ENCODE measurements around the gene SCAMP5.

The SCAMP5 gene

GRCh38 chr15:75037685-75038084 is 42.3 kb downstream of the SCAMP5 start:
- TF ChIP-seq CTCF (IDR thresholded peaks at IDR 0.05; ENCODE audit: low read depth, low read length) = no peak
- in situ Hi-C loops (cut with HindIII; ENCODE audit: low sequenced_read_pairs) = no loop called here
- H3K4me3 ChIP-seq (ENCODE audit: low read depth, low read length) = no peak overlapping the region
- DNase-seq (ENCODE audit: low read depth, low spot score) = peak; percentile 37

GRCh38 chr15:75038231-75038630 is 42.9 kb downstream of the SCAMP5 start:
- no peak overlapping the region for H3K4me3 ChIP-seq (ENCODE audit: low read depth, low read length)
- TF ChIP-seq CTCF (IDR thresholded peaks at IDR 0.05; ENCODE audit: low read depth, low read length) = no peak
- in situ Hi-C loops (cut with HindIII; ENCODE audit: low sequenced_read_pairs) = no loop called here
- no peak for DNase-seq (ENCODE audit: low read depth, low spot score)

GRCh38 chr15:75042730-75043508 is 47.6 kb downstream of the SCAMP5 start:
- DNase-seq (ENCODE audit: low read depth, low spot score) = peak; percentile 29
- in situ Hi-C loops (cut with HindIII; ENCODE audit: low sequenced_read_pairs) = no loop called here

GRCh38 chr15:75043509-75044257 is 48.3 kb downstream of the SCAMP5 start:
- no peak overlapping the region for H3K4me3 ChIP-seq (ENCODE audit: low read depth, low read length)
- DNase-seq (ENCODE audit: low read depth, low spot score) = peak; percentile 100
- in situ Hi-C loops (cut with HindIII; ENCODE audit: low sequenced_read_pairs) = no loop called here
- TF ChIP-seq CTCF (IDR thresholded peaks at IDR 0.05; ENCODE audit: low read depth, low read length) = peak; percentile 67

More at GRCh38 chr15:75042730-75043508, 47.6 kb downstream of the SCAMP5 start:
- TF ChIP-seq CTCF (IDR thresholded peaks at IDR 0.05; ENCODE audit: low read depth, low read length) = peak; percentile 45
- H3K4me3 ChIP-seq (ENCODE audit: low read depth, low read length) = no peak overlapping the region

- in situ Hi-C loops (cut with HindIII; ENCODE audit: low sequenced_read_pairs) = no loop called here
- no peak for DNase-seq (ENCODE audit: low read depth, low spot score)
- H3K4me3 ChIP-seq (ENCODE audit: low read depth, low read length) = no peak overlapping the region
- no peak for TF ChIP-seq CTCF (IDR thresholded peaks at IDR 0.05; ENCODE audit: low read depth, low read length)
These were observed 49.0 kb downstream of the SCAMP5 start for GRCh38 chr15:75044258-75044878.

- DNase-seq (ENCODE audit: low read depth, low spot score) = no peak
- no peak for TF ChIP-seq CTCF (IDR thresholded peaks at IDR 0.05; ENCODE audit: low read depth, low read length)
- no peak overlapping the region for H3K4me3 ChIP-seq (ENCODE audit: low read depth, low read length)
- in situ Hi-C loops (cut with HindIII; ENCODE audit: low sequenced_read_pairs) = no loop called here
These were observed 50.1 kb downstream of the SCAMP5 start for GRCh38 chr15:75045332-75046015.
